Cortex of kidney (tissue), 1 donor: ENCODE results near the gene WFDC10A.
"Not testable (repeated sequence)": the region's sequence is repeated elsewhere in the genome, so short reads cannot be mapped to it uniquely, and the experiment has no call there.

ENCODE experiments used
- DNase-seq: peaks from one replicate; lab custom pipeline; 2025; lab: John Stamatoyannopoulos, UW

Gene WFDC10A

GRCh38 chr20:45647441-45648050 lies 18.0 kb downstream of the WFDC10A start:
- no peak for DNase-seq

- DNase-seq: no peak
These were observed 19.8 kb downstream of the WFDC10A start for GRCh38 chr20:45649312-45649863.

GRCh38 chr20:45651726-45652125 lies 22.2 kb downstream of the WFDC10A start:
- DNase-seq: not testable (repeated sequence)

GRCh38 chr20:45657038-45657437 lies 27.5 kb downstream of the WFDC10A start:
- DNase-seq: not testable (repeated sequence)

- no peak for DNase-seq
These were observed 40.6 kb downstream of the WFDC10A start, which contains the start of gene WFDC11 for GRCh38 chr20:45670139-45670538. TSS of gene WFDC11 (minus strand) at chr20:45670239. CDS start at chr20:45650600, 19,639 bp downstream.

- DNase-seq: no peak
These were observed 43.2 kb downstream of the WFDC10A start for GRCh38 chr20:45672765-45673164.

- no peak for DNase-seq
These were observed 50.1 kb downstream of the WFDC10A start for GRCh38 chr20:45679650-45680049.
